ENCODE results near the gene CCDC171. TPM values are rescaled to one million over a fixed set of nuclear protein-coding genes. Genes with fewer than 3 reads are reported as not detected.

Gene CCDC171
- 10 to 100 TPM in 1 of 4 donors, 1 to 10 TPM in 3; 3.2 to 12.4 (median 7.3) TPM for total RNA-seq

- Histone ChIP-seq H3K4me3 (peak within 1 kb of the TSS; percentile 57), H3K27ac (peak within 1 kb of the TSS; percentile 81), H3K4me1 (peaks cover 14% of the 10 kb centered on the region), H3K36me3 (no peaks in the 10 kb centered on the region), H3K27me3 (no peaks in the 10 kb centered on the region), H3K9me3 (no peaks in the 10 kb centered on the region)
- no peak for TF ChIP-seq CTCF (IDR thresholded peaks at IDR 0.05)
- no peak for TF ChIP-seq POLR2AphosphoS5 (IDR thresholded peaks at IDR 0.05)
- no peak for TF ChIP-seq EP300 (IDR thresholded peaks at IDR 0.05)
- peak in 1 of 2 donors; percentile 24 for TF ChIP-seq POLR2A (IDR thresholded peaks at IDR 0.05)
- under 1% methylated on average over 42 of the region's 65 CpGs for WGBS
- DNase-seq (ENCODE audit: low spot score in 2 of 2), result peak; percentile 93 to 95
Observed at GRCh38 chr9:15552636-15553527, at the start of gene CCDC171. Gene CCDC171, plus strand, starts transcription at chr9:15553043. Its CDS starts 11,046 bp downstream, at chr9:15564089.

- 89% methylated on average over 3 of the region's 3 CpGs for WGBS
- H3K9me3 ChIP-seq, result no peaks in the 10 kb centered on the region
- peaks cover 35% of the 10 kb centered on the region for H3K36me3 ChIP-seq
- no peak for DNase-seq (ENCODE audit: low spot score in 2 of 2)
- no peak overlapping the region for H3K4me3 ChIP-seq
- H3K4me1 ChIP-seq, result peaks cover 16% of the 10 kb centered on the region
- no peak for TF ChIP-seq POLR2A (IDR thresholded peaks at IDR 0.05)
- TF ChIP-seq POLR2AphosphoS5 (IDR thresholded peaks at IDR 0.05), result no peak
- TF ChIP-seq CTCF (IDR thresholded peaks at IDR 0.05), result no peak
- no peak for TF ChIP-seq EP300 (IDR thresholded peaks at IDR 0.05)
- H3K27ac ChIP-seq, result no peak overlapping the region
- no peaks in the 10 kb centered on the region for H3K27me3 ChIP-seq
Observed at GRCh38 chr9:15505921-15506320, 46.9 kb upstream of the CCDC171 start.

GRCh38 chr9:15509931-15510788 lies 42.7 kb upstream of the CCDC171 start:
- no peak for DNase-seq (ENCODE audit: low spot score in 2 of 2)
- Histone ChIP-seq H3K36me3 (peaks cover 18% of the 10 kb centered on the region), H3K27me3 (no peaks in the 10 kb centered on the region), H3K4me3 (peak overlapping the region; percentile 85), H3K4me1 (peaks cover 22% of the 10 kb centered on the region), H3K27ac (peak overlapping the region; percentile 75), H3K9me3 (no peaks in the 10 kb centered on the region)
- under 1% methylated on average over 60 of the region's 76 CpGs for WGBS
- TF ChIP-seq POLR2AphosphoS5 (IDR thresholded peaks at IDR 0.05), result no peak
- TF ChIP-seq POLR2A (IDR thresholded peaks at IDR 0.05), result no peak
- no peak for TF ChIP-seq EP300 (IDR thresholded peaks at IDR 0.05)
- no peak for TF ChIP-seq CTCF (IDR thresholded peaks at IDR 0.05)

GRCh38 chr9:15510789-15511575 lies 41.9 kb upstream of the CCDC171 start, which contains the start of gene PSIP1:
Gene PSIP1, minus strand, starts transcription at chr9:15510970. Its CDS starts 782 bp downstream, at chr9:15510188.
- H3K27me3 ChIP-seq, result no peaks in the 10 kb centered on the region

More at GRCh38 chr9:15510789-15511575, 41.9 kb upstream of the CCDC171 start, which contains the start of gene PSIP1:
- peak; percentile 76 to 85 for DNase-seq (ENCODE audit: low spot score in 2 of 2)
- Histone ChIP-seq H3K4me3 (peak within 1 kb of the TSS; percentile 85), H3K4me1 (peaks cover 22% of the 10 kb centered on the region), H3K9me3 (no peaks in the 10 kb centered on the region), H3K36me3 (peaks cover 11% of the 10 kb centered on the region), H3K27ac (peak within 1 kb of the TSS; percentile 75)
- under 1% methylated on average over 39 of the region's 72 CpGs for WGBS
- TF ChIP-seq EP300 (IDR thresholded peaks at IDR 0.05), result no peak
- peak in 2 of 3 donors; percentile 45 to 94 for TF ChIP-seq POLR2AphosphoS5 (IDR thresholded peaks at IDR 0.05)
- TF ChIP-seq CTCF (IDR thresholded peaks at IDR 0.05), result no peak
- TF ChIP-seq POLR2A (IDR thresholded peaks at IDR 0.05), result peak in 1 of 2 donors; percentile 26

All from suprapubic skin (tissue), 4 donors.